ENCODE data around the gene COTL1.

The COTL1 gene

GRCh38 chr16:84594725-84595038 is 23.2 kb downstream of the COTL1 start:
- no peak for DNase-seq

- DNase-seq = no peak
These were observed 23.8 kb downstream of the COTL1 start for GRCh38 chr16:84593825-84594724.

- DNase-seq = no peak
These were observed 25.2 kb downstream of the COTL1 start for GRCh38 chr16:84592718-84593117.

GRCh38 chr16:84589975-84590719 is 27.7 kb downstream of the COTL1 start:
- no peak for DNase-seq

GRCh38 chr16:84588991-84589390 is 28.9 kb downstream of the COTL1 start:
- no peak for DNase-seq

GRCh38 chr16:84585886-84586285 is 32.0 kb downstream of the COTL1 start:
- DNase-seq = no peak

GRCh38 chr16:84585467-84585866 is 32.4 kb downstream of the COTL1 start:
- DNase-seq = no peak

GRCh38 chr16:84584678-84585077 is 33.2 kb downstream of the COTL1 start:
- no peak for DNase-seq

GRCh38 chr16:84583995-84584394 is 33.9 kb downstream of the COTL1 start:
- DNase-seq = no peak

- DNase-seq = no peak
These were observed 34.8 kb downstream of the COTL1 start for GRCh38 chr16:84582958-84583516.

GRCh38 chr16:84581158-84581557 is 36.7 kb downstream of the COTL1 start:
- DNase-seq = no peak

- no peak for DNase-seq
These were observed 37.9 kb downstream of the COTL1 start for GRCh38 chr16:84579936-84580335.

GRCh38 chr16:84578538-84579126 is 39.2 kb downstream of the COTL1 start:
- DNase-seq = no peak

GRCh38 chr16:84577034-84577803 is 40.7 kb downstream of the COTL1 start:
- no peak for DNase-seq

GRCh38 chr16:84575914-84576313 is 42.0 kb downstream of the COTL1 start:
- DNase-seq = no peak

GRCh38 chr16:84574191-84574590 is 43.7 kb downstream of the COTL1 start:
- no peak for DNase-seq

- no peak for DNase-seq
These were observed 45.8 kb downstream of the COTL1 start for GRCh38 chr16:84572096-84572495.

GRCh38 chr16:84571506-84571905 is 46.4 kb downstream of the COTL1 start:
- DNase-seq = no peak

GRCh38 chr16:84570739-84571403 is 47.0 kb downstream of the COTL1 start:
- no peak for DNase-seq

- no peak for DNase-seq
These were observed 48.4 kb downstream of the COTL1 start for GRCh38 chr16:84569382-84569987.

GRCh38 chr16:84568066-84568465 is 49.8 kb downstream of the COTL1 start:
- no peak for DNase-seq
